ENCODE measurements around the gene SHC3. TPM values are rescaled to one million over a fixed set of nuclear protein-coding genes. Genes with fewer than 3 reads are reported as not detected.

SHC3 gene
- total and polyA plus RNA-seq, 12 donors, result 0.15 to 0.71 (median 0.33) TPM

DNA sequence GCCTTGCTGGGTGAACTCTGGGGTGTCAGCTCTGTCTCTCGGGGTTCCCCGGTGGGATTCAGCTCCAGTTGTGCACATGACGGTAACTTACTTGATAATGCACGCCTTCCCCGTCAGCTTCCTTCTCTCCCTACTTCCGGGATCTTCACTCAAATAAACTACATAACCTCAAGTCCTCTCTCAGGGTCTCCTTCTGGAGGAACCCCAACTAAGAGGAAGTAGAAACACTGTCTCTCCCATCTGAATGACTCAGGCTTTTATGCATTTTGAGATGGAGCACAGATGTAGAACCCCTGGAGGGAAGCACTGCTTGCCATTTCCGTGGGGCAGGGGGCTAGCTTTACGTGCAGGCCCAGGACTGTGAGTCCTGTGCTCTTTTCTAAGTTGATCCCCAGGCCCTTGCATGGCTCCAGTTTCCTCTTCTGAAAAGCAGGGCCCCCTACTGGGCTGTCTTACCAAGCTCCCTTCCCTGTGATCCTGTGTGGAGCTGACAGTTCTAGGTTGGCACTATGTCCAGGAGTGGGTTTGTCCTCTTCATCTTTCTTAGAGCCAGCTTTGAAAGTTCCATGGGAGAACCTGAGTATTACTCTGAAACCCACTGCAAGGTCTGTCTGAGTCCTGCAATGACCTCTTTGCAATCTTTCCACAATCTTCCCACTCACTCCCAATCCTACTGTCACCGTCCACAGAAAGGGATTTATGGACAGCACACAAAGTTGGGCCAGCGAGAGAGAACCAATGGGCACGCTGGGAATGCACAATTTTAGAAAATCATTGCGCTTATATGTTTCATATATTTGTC is 169.7 kb downstream of the SHC3 start:
- intact Hi-C loops (cut with DNase I), result loop anchor here in 2 of 10 donors (10.0 kb wide), 2 partner anchors 274 to 284 kb away; no protein-coding TSS in a partner anchor
- peak in 2 of 8 donors; percentile 28 to 29 for ATAC-seq
- TF ChIP-seq, protein P1, sequence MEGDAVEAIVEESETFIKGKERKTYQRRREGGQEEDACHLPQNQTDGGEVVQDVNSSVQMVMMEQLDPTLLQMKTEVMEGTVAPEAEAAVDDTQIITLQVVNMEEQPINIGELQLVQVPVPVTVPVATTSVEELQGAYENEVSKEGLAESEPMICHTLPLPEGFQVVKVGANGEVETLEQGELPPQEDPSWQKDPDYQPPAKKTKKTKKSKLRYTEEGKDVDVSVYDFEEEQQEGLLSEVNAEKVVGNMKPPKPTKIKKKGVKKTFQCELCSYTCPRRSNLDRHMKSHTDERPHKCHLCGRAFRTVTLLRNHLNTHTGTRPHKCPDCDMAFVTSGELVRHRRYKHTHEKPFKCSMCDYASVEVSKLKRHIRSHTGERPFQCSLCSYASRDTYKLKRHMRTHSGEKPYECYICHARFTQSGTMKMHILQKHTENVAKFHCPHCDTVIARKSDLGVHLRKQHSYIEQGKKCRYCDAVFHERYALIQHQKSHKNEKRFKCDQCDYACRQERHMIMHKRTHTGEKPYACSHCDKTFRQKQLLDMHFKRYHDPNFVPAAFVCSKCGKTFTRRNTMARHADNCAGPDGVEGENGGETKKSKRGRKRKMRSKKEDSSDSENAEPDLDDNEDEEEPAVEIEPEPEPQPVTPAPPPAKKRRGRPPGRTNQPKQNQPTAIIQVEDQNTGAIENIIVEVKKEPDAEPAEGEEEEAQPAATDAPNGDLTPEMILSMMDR (IDR thresholded peaks at IDR 0.05), result peak in 1 of 9 donors; percentile 9
- no peaks in the 10 kb centered on the region for H3K27me3 ChIP-seq
- peaks cover 0 to 16% (median 0%) of the 10 kb centered on the region in 9 donors for H3K36me3 ChIP-seq
- no peak overlapping the region for H3K4me3 ChIP-seq
- peaks cover 0 to 13% (median 0%) of the 10 kb centered on the region in 9 donors for H3K4me1 ChIP-seq
- no peak for DNase-seq
- 82% methylated on average over 12 of the region's 12 CpGs for WGBS, 2 donors
- no peaks in the 10 kb centered on the region for H3K9me3 ChIP-seq
- H3K27ac ChIP-seq, result no peak overlapping the region

DNA sequence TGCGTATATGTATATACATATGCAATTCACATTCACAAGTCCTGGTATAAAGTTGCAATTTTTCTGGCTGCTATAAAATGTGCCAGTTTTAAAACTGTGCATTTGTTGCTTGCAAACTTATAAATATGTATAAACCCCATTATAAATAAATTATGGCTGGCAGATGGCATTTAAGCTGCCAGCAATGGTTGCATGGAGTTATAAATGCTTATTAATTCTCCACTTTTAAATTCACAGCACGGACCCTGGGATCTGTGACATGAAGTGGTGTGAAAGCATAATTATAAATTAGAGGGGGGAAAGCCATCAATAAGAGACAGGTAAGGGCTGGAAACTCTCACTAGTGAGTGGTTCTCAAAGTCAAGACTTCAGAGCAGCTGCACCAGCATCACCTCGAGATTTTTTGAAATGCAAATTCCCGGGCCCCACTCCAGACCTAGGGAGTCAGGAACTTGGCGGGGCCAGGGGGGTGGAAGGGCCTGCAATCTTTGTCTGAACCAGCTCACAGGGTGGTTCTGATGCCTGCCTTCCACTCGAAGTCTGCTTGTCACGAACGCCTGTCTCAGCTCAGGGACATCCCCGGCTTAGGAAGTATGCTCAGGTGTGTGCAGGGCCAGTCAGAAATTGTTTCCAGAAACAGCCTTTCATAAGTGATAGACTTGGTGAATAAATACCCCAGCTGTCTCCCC is 170.4 kb downstream of the SHC3 start:
- Histone ChIP-seq H3K36me3 (peaks cover 0 to 23% (median 0%) of the 10 kb centered on the region in 9 donors), H3K27ac (no peak overlapping the region), H3K9me3 (no peaks in the 10 kb centered on the region), H3K4me1 (peaks cover 0 to 13% (median 0%) of the 10 kb centered on the region in 9 donors), H3K4me3 (no peak overlapping the region), H3K27me3 (no peaks in the 10 kb centered on the region)
- TF ChIP-seq, protein P1 (IDR thresholded peaks at IDR 0.05), result no peak
- DNase-seq (no peak), ATAC-seq (no peak)
- WGBS, 2 donors, result 83 to 88% methylated on average over 9 of the region's 9 CpGs
- intact Hi-C loops (cut with DNase I), result loop anchor here in 2 of 10 donors (10.0 kb wide), 2 partner anchors 273 to 283 kb away; no protein-coding TSS in a partner anchor

DNA sequence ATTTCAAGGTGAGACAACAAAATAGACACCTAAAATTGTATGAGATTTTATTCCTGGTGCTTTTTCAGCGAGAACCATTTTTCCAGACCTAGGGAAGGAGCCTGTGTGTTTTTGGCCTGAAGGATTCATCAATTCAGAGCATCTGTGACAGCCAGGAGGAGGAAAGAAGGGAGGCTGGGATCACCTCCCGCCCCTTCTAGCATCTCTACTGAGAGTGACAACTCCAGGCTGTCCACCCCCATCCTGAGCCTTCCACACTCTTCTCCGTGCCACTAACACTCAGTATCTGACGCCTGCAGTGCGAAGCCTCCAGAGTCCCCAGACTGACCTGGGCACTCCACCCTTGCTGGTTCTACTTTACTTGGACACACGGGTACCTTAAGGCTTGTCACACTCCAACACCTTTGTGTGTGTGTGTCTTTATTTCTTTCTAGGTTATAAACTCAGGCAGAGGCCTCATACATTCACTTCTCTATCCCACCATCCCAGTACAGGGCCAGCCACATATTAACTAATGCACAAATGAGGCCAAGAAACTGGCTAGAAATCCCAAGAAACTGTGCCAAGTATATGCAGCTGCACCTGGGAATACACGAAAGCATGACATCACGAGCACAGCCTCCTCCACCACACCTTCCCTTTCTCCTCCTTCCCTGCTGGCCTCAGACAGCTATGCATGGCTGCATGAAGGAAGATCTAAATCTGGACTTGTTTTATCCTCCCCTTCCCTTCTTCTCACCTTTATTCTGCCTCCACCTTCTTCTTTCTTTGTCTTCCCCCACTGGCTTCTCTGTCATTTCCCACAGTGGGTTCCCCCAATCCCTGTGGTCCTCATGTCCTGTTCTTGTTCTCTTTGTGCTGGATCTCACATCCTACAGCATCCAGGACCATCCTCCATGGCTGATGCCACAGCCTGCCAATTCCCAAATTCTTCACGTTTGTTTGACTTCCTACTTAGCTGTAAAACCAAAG is 171.3 kb downstream of the SHC3 start:
- peaks cover 0 to 2% (median 0%) of the 10 kb centered on the region in 7 donors for H3K27me3 ChIP-seq
- no peaks in the 10 kb centered on the region for H3K9me3 ChIP-seq
- intact Hi-C loops (cut with DNase I), result loop anchor here in 2 of 10 donors (10.0 kb wide), 2 partner anchors 272 to 282 kb away; no protein-coding TSS in a partner anchor
- H3K4me3 ChIP-seq, result no peak overlapping the region
- ATAC-seq (no peak), DNase-seq (no peak)
- peaks cover 0 to 13% (median 0%) of the 10 kb centered on the region in 9 donors for H3K4me1 ChIP-seq
- H3K36me3 ChIP-seq, result peaks cover 0 to 32% (median 0%) of the 10 kb centered on the region in 9 donors
- H3K27ac ChIP-seq, result no peak overlapping the region
- 73 to 78% methylated on average over 9 of the region's 9 CpGs for WGBS, 2 donors
- TF ChIP-seq, protein P1 (IDR thresholded peaks at IDR 0.05), result no peak
